Erythroblast (primary cell): ENCODE data around the gene CBFA2T2.

Source experiments
- GATA1 ChIP-seq: IDR thresholded peaks from 2 replicates; pipeline ENCODE4 v1.6.1; 2011; ENCODE audit warnings: low read depth, mild to moderate bottlenecking, control low read depth, low read length, moderate library complexity
- POLR2A ChIP-seq: IDR thresholded peaks from 2 replicates; pipeline ENCODE4 v1.6.1; 2011; ENCODE audit warnings: mild to moderate bottlenecking, low read length

DNA sequence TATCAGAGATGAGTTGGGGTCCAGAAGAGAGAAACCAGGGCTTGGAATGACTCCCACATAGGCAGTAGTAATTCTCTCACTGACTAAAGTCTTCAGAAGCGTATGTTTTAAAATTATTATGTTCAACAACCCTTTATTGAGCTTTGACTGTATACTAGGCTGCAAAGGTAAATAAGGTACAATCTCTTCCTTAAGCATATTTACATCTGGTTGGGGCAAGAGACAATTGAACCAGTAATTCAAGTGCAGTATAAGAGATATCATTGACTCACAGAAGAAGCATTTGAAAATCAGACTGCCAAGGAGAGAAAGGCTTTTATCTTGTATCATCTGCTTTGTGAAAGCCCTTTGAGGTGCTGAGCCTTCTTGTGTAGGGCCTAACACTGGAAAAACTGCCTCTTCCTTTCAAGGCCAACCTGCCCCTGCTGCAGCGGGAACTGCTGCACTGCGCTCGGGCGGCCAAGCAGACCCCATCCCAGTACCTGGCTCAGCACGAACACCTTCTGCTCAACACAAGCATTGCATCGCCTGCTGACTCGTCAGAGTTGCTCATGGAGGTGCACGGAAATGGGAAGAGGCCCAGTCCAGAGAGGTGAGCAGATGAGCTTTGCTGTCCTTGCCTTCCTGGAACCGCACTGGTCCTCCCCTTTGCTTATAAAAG is 132.9 kb downstream of the CBFA2T2 start:
- TF ChIP-seq POLR2A (no peak), GATA1 (no peak)
